Stimulated activated CD4-positive, alpha-beta T cell treated with anti-CD3 and anti-CD28 coated beads, Interleukin-4, amount 100 ng/mL, for 24 hours (primary cell): ENCODE results near the gene CNTN4.

Experiments used
- DNase-seq: peaks from one replicate; pipeline ENCODE4 v3.0.0-alpha.2; 2020

CNTN4 gene

DNA sequence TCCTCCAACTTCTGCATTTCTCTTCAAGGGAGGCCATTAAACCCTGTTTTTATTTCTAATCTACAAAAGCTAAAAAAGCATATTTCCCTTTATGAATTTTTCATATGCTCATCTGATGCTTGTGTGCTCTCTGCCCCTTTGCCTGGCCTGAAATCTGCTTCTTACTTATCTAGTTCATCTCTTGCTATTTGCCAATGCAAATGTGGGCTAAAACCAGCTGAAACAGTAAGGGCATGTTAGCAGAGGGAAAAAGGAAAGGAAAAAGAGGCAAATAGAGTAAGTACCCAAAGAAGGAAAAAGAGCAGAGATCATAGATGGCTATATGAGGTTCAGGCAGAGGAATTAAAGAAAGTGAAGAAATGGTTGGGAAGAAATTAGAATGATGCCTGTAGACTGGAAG, 185.2 kb downstream of the CNTN4 start:
- DNase-seq = no peak

- DNase-seq = no peak
Measured at GRCh38 chr3:2300938-2301337, 202.3 kb downstream of the CNTN4 start.

GRCh38 chr3:2301361-2301760, 202.7 kb downstream of the CNTN4 start:
- DNase-seq = no peak

DNA sequence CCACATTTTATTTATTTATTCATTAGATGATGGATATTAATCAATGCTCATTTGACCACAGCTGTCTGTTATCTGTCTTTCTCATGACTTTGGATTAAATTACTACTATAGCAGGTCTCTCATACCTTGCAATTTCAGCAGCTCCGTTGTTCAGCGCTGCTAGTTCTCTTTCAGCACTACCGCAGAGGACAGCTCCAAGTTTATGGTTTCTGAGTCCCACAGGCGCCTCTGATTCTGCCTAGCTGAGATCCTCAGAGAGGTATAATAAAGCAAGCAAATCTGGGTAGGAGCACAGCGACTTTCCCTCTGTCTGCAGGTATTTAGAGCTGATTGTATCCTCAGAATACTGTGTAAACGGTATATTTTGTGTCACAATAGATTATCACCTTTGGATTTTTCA, 204.9 kb downstream of the CNTN4 start:
- DNase-seq = no peak

DNA sequence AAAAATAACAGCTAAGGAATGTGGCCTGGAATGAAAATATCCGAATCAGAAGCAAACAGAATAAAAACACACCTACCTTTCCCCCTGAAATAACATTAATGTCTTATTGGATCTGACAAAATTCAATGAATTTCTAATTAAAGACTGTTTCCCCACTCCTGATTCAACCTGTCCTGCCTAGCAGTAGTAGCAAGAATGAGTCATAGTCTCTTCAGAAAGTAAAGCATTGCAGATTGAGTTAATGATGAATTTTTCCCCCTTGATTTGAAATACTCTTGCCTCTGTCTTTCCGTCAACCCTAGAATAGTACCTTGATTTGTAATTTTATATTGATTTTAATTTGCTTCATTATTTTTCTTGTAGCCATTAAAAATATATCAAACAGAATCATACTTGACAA, 212.4 kb downstream of the CNTN4 start:
- DNase-seq = no peak

DNA sequence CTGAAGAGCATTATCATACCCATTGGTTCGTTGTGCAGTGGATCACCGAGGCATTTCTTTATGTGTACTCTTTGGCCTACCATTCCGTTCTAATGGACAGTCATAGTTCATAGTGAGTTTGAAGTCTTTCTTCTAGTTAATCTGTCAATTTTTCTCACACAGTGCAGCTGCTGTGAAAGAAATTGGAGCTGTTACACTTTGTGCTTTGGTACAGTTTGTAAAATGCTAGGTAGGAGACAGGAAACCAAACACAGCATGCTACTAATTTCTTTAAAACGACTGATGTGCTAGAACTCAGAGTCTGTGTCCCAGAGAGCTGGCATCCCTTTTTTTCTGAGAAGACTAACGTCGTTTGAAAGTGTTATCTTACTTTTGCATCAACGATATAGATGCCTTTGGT, 218.9 kb downstream of the CNTN4 start:
- no peak for DNase-seq

DNA sequence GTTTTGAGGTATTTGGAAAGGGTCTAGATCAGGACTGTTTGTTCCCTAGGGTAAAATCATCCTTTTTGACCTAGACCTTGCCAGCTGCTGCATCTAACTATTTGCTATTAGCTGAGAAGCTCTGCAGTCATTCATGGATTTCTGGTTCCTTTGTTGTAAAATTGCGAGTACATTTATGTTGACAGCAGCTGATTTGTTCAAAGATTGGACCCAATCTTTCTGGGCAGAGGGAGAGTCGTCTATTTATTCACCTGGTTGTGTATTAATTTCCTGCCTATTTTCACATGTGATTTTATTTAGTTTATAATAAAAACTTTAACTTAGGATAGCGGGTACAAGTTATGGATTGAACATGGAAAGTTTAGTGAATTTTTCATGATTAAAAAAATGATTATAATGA, 236.3 kb downstream of the CNTN4 start:
- no peak for DNase-seq

DNA sequence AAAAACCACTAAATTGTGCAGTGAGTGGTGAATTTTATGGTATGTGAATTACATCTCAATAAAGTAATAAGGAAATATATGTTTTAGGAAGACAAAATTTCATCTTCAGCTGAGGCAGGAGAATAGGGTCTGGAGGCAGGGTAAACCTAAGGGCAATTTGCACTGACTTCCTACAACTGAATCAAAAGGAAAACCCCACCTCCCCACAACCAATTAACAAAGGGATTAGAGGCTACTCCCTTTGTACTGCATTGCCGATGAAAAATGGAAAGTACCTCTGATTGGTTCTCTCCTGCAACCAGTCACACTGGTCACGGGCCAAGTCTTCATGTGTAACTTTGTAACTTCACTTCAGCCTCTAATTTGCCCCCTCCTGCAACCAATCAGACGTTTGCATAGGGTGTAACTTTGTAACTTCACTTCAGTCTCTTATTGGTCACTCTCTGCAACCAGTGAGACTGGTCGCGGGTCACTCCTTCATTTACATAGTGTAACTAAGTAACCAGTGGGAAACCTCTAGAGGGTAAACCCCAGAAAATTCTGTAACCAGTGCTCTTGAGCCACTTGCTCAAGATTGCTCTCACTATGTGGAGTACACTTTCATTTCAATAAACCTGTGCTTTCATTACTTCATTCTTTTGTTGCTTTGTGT, 244.5 kb downstream of the CNTN4 start:
- no peak for DNase-seq

GRCh38 chr3:2352134-2352762, 253.6 kb downstream of the CNTN4 start:
- DNase-seq = no peak

- DNase-seq = no peak
Measured at GRCh38 chr3:2354702-2355101, 256.0 kb downstream of the CNTN4 start.

DNA sequence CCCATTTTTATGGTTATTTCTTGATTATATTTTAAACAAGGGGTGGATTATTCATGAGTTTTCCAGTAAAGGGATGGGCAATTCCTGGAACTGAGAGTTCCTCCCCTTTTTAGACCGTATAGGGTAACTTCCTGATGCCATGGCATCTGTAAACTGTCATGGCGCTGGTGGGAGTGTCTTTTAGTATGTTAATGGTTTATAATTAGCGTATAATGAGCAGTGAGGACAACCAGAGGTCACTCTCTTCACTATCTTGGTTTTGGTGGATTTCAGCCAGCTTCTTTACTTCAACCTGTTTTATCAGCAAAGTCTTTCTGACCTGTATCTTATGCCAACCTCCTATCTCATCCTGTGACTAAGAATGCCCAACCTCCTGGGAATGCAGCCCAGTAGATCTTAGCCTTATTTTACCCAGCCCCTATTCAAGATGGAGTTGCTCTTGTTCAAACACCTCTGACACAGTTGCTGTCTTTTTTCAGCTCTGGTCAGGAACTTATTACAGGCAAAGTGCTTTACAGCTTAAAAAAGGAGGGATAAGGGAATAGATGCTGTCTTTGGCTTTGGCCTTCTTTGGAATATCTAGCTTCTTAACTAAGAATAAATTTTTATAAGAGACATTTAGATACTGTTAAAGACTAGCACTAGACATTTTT, 257.8 kb downstream of the CNTN4 start:
- DNase-seq = no peak

DNA sequence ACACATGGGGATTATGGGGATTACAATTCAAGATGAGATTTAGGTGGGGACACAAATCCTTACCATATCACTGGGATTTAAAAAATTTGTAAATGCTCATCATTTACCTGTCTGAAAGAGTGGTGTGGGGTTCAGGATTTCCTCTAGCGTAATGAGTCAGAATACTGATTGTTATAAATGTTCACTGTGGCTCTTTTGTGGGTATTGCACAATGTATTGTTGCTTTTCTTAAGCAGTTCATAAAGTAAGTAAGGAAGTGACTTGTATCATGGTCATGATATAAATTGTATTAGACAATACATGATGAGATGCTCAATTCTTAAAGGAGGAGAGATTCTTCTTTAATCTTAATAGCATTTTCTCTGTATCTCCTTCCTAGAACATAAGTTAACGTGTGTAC, 262.1 kb downstream of the CNTN4 start:
- no peak for DNase-seq

DNA sequence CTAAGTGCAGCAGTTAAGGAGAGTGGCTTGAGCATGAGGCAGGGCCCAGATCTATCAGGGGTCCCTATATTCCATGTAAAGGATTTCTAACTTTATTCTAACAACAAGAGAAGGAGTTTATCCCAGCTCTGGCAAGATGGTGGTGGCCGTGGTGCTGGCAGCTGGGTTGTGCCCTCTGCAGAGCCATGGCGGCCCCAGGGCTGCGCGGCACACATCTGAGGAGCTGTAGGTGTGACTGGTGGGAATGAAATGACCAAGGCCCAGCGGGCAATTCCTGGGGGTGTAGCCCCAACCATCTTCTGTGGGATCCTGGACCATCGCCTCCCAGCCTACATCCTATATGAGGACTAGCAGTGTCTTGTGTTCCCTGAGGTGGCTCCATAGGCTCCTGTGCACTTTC, 263.5 kb downstream of the CNTN4 start:
- no peak for DNase-seq

- no peak for DNase-seq
Measured at GRCh38 chr3:2363854-2364253, 265.2 kb downstream of the CNTN4 start.

- no peak for DNase-seq
Measured at GRCh38 chr3:2370317-2370716, 271.7 kb downstream of the CNTN4 start.

- DNase-seq = no peak
Measured at GRCh38 chr3:2372306-2372705, 273.6 kb downstream of the CNTN4 start.

GRCh38 chr3:2375376-2375775, 276.7 kb downstream of the CNTN4 start:
- no peak for DNase-seq

GRCh38 chr3:2377281-2377680, 278.6 kb downstream of the CNTN4 start:
- no peak for DNase-seq

DNA sequence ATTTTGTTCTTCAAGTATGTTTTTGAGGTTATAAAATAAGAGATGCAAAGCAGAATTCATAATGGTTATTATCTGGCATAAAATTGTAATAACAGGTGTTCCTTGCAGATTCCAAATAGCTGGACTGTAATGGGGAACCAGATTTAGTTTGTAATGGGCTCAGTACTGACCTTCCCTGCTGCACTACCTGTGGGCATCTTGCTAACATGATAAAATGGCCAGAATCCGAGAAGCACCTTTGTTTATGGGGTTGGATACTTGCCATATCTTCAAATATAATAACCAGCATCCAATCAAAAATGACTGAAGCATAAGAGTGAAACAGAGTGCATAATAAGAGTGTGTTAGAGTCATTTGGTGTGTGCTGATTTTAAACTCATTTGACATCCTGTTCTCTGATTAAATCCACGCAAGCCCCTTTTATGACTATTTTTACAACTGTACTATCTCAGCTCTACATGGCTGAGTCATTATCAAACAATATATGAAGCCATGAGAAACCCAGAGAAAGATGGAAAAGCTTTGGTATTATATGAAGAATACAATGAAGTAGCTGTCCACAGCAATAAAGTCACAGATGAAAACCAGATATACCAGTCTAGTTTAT, 292.4 kb downstream of the CNTN4 start:
- DNase-seq = no peak

GRCh38 chr3:2391896-2392295, 293.2 kb downstream of the CNTN4 start:
- no peak for DNase-seq

DNA sequence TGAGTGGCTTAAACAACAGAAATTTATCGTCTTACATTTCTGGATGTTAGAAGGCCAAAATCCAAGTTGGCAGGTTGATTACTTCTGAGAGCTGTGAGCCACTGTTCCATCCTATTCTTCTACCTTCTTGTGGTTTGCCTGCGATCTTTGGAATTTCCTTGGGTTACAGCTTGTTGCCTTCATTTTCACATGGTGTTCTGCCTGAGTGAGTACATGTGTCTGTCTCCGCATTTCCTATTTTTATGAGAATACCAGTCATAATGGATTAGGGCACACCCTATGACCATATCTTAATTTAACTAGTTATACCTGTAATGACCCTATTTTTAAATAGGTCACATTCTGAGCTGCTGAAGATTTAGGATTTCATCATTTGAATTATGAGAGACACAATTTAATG, 294.3 kb downstream of the CNTN4 start:
- no peak for DNase-seq

DNA sequence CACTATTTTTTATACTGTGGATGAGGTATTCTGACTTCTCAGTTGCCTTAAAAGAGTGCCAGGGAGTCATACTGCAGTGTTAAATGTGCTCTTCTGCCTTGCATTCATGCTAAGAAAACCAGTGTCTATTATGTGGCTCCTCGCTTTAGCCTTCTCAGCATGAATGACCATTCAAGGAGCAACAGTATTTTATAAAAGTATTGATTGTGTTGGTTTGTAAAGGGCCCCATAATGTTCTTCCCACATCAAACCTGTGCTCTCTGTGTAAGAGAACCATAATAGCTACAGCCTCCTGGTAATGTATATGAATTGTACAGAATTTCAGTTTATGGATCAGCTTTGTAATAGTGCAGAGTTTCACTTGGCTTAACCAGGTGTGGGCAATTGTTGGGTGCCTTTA, 316.4 kb downstream of the CNTN4 start:
- DNase-seq = no peak

- no peak for DNase-seq
Measured at GRCh38 chr3:2420919-2421318, 322.3 kb downstream of the CNTN4 start.

DNA sequence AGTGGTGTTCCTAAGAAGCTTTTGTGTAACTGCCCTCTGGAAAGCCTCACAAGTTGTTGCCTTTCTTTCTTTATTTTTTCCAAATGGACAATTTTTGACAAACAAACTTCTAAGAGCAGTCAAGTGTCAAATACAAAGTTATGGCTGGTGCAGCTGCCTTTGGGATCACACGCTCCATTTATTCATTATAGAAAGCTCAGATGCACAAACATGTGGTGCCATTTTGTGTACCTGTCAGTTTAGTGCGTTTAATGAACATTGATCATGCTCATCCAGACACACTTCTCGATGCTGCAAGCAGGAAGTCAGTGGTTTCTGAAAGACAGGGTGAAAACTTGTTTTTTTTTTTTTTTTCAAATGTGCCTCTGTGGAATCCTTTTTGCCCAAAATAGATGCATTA, 324.5 kb downstream of the CNTN4 start:
- no peak for DNase-seq
